LNCaP clone FGC (cell line): ENCODE data around the gene PIEZO1.

Experiments
- DNase-seq: peaks from one replicate; pipeline ENCODE4 v3.0.0-alpha.2; 2011; ENCODE audit warnings: low read depth
- H3K4me3 ChIP-seq: 2 replicates; pipeline ENCODE4 v1.5.1; 2011; ENCODE audit warnings: mild to moderate bottlenecking, low read depth, low read length, control low read depth
- CTCF ChIP-seq: IDR thresholded peaks from 2 replicates; pipeline ENCODE4 v1.5.1; 2012; ENCODE audit warnings: mild to moderate bottlenecking; ENCODE audit not compliant: control insufficient read depth, insufficient read depth; ENCODE audit errors: extremely low read depth

PIEZO1 gene

DNA sequence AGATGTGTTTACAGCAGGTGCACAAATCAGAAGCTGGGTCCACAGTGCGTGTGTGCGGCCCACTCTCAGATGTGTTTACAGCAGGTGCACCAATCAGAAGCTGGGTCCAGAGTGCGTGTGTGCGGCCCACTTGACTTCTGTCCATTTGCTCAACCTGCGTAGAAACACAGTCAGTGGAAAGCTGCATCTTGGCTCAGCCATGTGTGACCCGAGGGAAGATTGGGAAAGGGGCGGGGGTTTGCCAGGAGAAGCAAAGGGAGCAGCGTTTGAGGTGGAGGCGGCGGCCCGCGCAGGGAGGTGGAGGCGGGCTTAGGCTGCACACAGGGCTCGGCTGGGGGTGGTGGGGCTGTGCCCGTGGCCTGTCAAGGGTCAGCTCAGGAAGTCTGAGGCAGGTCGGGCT lies 74.5 kb downstream of the PIEZO1 start:
- TF ChIP-seq CTCF: no peak
- no peak overlapping the region for H3K4me3 ChIP-seq
- no peak for DNase-seq

- no peak for DNase-seq
- TF ChIP-seq CTCF: no peak
- H3K4me3 ChIP-seq: peak overlapping the region; percentile 99
Measured at GRCh38 chr16:88706965-88707826, 77.8 kb downstream of the PIEZO1 start.

GRCh38 chr16:88706229-88706964 lies 78.6 kb downstream of the PIEZO1 start, which contains the start of the genes CTU2 and RNF166:
Gene CTU2 (plus strand): TSS chr16:88706503. CDS start chr16:88706531, 28 bp downstream.
Gene RNF166 (minus strand): TSS chr16:88706408. CDS start chr16:88706325, 83 bp downstream.
- no peak for TF ChIP-seq CTCF
- peak; percentile 36 for DNase-seq
- H3K4me3 ChIP-seq: peak within 1 kb of the TSS; percentile 99

DNA sequence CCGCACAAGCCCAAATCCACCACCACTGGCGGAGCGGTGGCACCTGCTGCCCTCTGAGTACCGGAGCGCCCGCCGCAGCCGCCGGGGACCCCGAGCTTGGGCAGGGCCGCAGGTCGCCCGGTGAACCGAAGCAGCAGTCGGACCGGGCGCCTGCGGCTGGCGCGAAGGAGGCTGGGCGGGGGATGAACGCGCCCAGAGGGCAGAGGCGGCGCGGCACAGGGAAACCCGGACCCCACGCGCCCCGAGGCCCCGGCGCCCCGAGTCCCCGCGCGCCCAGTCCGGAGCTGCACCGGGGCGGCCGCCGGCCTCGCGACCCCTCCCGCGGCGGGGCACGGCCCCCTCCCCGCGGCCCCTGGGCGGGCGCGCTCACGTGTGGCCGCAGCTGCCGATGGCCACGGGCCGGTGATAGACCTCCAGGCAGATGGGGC lies 79.2 kb downstream of the PIEZO1 start:
- no peak for TF ChIP-seq CTCF
- no peak for DNase-seq
- peak overlapping the region; percentile 99 for H3K4me3 ChIP-seq

DNA sequence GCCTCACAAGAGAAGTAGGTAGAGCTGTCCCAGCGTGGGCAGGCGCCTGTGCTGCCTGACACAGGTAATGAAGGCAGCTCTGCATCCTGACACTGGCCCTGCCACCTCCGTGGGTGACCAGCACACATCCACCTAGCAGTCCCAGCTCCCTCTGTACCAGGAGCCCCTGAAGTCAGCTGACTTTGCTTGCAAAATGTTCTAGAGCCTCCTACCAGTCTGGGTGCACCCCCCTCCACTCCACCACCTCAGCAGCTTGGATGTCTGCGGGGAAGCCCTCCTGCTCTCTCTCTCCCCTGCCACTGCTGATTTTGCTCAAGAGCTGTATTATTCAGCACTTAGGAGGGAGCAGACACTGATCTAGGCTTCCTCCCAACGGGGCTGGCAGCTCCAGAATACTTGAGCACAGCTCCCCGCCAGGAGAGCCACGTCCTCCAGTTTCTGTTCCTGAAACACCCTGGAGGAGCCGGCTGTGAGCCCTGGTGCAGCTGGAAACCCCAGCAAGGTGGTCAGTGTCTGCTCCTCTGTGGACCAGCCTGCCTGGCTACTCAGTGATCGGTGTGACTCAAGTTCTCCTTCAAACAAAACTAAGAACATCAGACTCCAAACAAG lies 79.8 kb downstream of the PIEZO1 start:
- TF ChIP-seq CTCF: no peak
- no peak for DNase-seq
- peak overlapping the region; percentile 99 for H3K4me3 ChIP-seq

DNA sequence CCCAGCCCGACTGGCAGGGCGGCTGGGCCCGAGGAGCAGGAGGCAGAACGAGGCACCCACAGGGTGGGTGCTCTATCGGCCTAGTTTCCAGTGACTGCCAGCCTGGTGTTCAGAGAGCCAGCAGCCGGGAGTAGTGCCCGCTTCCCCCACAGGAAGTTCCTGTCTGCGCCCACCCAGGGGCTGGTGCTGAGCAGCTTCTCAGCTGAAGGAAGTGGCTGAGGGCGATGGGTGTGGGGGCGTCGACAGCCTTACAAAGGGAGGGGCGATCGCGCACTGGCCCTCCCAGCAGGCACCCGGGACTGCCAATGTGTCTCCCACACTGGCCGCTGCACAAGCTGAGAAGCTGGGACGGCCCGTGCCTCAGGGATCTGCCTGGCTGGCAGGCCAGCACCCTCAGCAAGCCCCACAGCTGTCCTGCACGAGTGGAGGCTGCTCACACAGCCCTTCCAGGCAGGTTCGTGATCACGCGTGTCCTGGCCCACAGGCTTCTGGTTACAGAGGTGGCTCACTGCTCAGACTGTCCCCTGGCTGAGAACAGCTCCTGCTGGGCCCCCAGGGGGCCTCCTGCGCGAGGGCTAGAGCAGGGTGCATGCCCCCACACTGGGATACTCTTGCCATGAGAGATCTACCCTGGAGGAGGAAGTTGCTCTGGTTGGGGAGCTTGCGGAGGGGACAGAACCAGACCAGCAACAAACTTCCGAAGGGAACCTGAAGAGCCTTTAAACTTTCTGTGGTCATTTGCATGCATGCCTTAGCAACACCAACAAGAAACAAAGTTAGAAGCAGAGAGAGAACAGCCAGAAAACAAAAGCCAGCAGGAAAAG lies 81.3 kb downstream of the PIEZO1 start:
- no peak for TF ChIP-seq CTCF
- H3K4me3 ChIP-seq: no peak overlapping the region
- no peak for DNase-seq
